Measurements from ENCODE around the gene CCDC141.

DNA sequence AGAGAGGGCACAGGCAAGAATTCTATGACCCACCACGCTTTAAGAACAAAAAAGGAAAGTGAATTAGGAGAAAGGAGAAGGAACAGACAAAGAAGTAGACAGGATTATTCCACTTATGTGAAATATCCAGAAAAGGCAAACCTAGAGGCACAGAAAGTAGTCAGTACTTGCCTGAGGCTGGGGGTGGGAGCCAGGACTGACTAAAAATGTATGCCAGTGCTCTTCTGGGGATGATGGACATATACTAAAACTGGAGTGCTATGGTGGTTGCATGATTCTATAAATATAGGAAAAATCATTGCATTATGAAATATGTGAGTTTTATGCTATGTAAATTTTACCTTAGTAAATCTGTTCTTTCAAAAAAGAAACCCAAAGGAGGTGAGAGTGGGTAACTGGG is 168.9 kb downstream of the CCDC141 start:
- TF ChIP-seq HMG20B (CRISPR knock-in tag; conservative IDR thresholded peaks at IDR 0.05) (no peak), SRSF1 (optimal IDR thresholded peaks at IDR 0.05; ENCODE audit: low read depth, low read length) (no peak), MLLT10 (CRISPR knock-in tag; IDR thresholded peaks at IDR 0.05) (no peak), NR2C2 (CRISPR knock-in tag; IDR thresholded peaks at IDR 0.05; ENCODE audit: borderline replicate concordance) (no peak), KLF9 (CRISPR knock-in tag; IDR thresholded peaks at IDR 0.05; ENCODE audit: low read depth) (no peak), AGO1 (IDR thresholded peaks at IDR 0.05; ENCODE audit: low read depth, low read length, poor library complexity, severe bottlenecking) (no peak), ZNF557 (CRISPR knock-in tag; IDR thresholded peaks at IDR 0.05) (no peak), ZNF234 (CRISPR knock-in tag; conservative IDR thresholded peaks at IDR 0.05) (no peak), TCF7L2 (IDR thresholded peaks at IDR 0.05; ENCODE audit: low read depth, low read length) (no peak), GMEB2 (CRISPR knock-in tag; IDR thresholded peaks at IDR 0.05; ENCODE audit: low read depth) (no peak), ZNF558 (CRISPR knock-in tag; IDR thresholded peaks at IDR 0.05; ENCODE audit: borderline replicate concordance) (no peak)
- TF ChIP-seq, protein P1, sequence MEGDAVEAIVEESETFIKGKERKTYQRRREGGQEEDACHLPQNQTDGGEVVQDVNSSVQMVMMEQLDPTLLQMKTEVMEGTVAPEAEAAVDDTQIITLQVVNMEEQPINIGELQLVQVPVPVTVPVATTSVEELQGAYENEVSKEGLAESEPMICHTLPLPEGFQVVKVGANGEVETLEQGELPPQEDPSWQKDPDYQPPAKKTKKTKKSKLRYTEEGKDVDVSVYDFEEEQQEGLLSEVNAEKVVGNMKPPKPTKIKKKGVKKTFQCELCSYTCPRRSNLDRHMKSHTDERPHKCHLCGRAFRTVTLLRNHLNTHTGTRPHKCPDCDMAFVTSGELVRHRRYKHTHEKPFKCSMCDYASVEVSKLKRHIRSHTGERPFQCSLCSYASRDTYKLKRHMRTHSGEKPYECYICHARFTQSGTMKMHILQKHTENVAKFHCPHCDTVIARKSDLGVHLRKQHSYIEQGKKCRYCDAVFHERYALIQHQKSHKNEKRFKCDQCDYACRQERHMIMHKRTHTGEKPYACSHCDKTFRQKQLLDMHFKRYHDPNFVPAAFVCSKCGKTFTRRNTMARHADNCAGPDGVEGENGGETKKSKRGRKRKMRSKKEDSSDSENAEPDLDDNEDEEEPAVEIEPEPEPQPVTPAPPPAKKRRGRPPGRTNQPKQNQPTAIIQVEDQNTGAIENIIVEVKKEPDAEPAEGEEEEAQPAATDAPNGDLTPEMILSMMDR (CRISPR knock-in tag; IDR thresholded peaks at IDR 0.05) = no peak
- TF ChIP-seq, protein P2, sequence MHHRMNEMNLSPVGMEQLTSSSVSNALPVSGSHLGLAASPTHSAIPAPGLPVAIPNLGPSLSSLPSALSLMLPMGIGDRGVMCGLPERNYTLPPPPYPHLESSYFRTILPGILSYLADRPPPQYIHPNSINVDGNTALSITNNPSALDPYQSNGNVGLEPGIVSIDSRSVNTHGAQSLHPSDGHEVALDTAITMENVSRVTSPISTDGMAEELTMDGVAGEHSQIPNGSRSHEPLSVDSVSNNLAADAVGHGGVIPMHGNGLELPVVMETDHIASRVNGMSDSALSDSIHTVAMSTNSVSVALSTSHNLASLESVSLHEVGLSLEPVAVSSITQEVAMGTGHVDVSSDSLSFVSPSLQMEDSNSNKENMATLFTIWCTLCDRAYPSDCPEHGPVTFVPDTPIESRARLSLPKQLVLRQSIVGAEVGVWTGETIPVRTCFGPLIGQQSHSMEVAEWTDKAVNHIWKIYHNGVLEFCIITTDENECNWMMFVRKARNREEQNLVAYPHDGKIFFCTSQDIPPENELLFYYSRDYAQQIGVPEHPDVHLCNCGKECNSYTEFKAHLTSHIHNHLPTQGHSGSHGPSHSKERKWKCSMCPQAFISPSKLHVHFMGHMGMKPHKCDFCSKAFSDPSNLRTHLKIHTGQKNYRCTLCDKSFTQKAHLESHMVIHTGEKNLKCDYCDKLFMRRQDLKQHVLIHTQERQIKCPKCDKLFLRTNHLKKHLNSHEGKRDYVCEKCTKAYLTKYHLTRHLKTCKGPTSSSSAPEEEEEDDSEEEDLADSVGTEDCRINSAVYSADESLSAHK (CRISPR knock-in tag; IDR thresholded peaks at IDR 0.05; ENCODE audit: borderline replicate concordance) = no peak
- TF ChIP-seq, protein P3, sequence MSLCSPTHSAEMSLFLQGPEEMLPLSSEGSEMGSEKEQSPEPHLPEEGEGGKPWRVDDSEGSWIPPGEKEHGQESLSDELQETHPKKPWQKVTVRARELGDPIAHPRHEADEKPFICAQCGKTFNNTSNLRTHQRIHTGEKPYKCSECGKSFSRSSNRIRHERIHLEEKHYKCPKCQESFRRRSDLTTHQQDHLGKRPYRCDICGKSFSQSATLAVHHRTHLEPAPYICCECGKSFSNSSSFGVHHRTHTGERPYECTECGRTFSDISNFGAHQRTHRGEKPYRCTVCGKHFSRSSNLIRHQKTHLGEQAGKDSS (CRISPR knock-in tag; IDR thresholded peaks at IDR 0.05; ENCODE audit: borderline replicate concordance, low read depth) = no peak
